Measurements from ENCODE around the gene KCTD7. TPM values are rescaled to one million over a fixed set of nuclear protein-coding genes. Genes with fewer than 3 reads are reported as not detected.

KCTD7 gene
- total and polyA plus RNA-seq, 2 of the 13 experiments (the other 11 are each of a cell fraction or from before 2014, with no cell fraction given) = 7.3 to 13.5 TPM

- TF ChIP-seq, protein P1, sequence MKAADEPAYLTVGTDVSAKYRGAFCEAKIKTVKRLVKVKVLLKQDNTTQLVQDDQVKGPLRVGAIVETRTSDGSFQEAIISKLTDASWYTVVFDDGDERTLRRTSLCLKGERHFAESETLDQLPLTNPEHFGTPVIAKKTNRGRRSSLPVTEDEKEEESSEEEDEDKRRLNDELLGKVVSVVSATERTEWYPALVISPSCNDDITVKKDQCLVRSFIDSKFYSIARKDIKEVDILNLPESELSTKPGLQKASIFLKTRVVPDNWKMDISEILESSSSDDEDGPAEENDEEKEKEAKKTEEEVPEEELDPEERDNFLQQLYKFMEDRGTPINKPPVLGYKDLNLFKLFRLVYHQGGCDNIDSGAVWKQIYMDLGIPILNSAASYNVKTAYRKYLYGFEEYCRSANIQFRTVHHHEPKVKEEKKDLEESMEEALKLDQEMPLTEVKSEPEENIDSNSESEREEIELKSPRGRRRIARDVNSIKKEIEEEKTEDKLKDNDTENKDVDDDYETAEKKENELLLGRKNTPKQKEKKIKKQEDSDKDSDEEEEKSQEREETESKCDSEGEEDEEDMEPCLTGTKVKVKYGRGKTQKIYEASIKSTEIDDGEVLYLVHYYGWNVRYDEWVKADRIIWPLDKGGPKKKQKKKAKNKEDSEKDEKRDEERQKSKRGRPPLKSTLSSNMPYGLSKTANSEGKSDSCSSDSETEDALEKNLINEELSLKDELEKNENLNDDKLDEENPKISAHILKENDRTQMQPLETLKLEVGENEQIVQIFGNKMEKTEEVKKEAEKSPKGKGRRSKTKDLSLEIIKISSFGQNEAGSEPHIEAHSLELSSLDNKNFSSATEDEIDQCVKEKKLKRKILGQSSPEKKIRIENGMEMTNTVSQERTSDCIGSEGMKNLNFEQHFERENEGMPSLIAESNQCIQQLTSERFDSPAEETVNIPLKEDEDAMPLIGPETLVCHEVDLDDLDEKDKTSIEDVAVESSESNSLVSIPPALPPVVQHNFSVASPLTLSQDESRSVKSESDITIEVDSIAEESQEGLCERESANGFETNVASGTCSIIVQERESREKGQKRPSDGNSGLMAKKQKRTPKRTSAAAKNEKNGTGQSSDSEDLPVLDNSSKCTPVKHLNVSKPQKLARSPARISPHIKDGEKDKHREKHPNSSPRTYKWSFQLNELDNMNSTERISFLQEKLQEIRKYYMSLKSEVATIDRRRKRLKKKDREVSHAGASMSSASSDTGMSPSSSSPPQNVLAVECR (CRISPR knock-in tag; IDR thresholded peaks at IDR 0.05; ENCODE audit: borderline replicate concordance) = no peak
- TF ChIP-seq NFATC3 (CRISPR knock-in tag; IDR thresholded peaks at IDR 0.05) (no peak), RFXAP (CRISPR knock-in tag; IDR thresholded peaks at IDR 0.05; ENCODE audit: borderline replicate concordance) (no peak), MYNN (CRISPR knock-in tag; IDR thresholded peaks at IDR 0.05; ENCODE audit: low read depth) (no peak), SP1 (IDR thresholded peaks at IDR 0.05) (no peak), SP1 (CRISPR knock-in tag; IDR thresholded peaks at IDR 0.05) (no peak), POLR2AphosphoS2 (IDR thresholded peaks at IDR 0.05; ENCODE audit: low read depth, low read length) (no peak), HMGA1 (CRISPR knock-in tag; conservative IDR thresholded peaks at IDR 0.05) (no peak), SNAPC5 (CRISPR knock-in tag; IDR thresholded peaks at IDR 0.05; ENCODE audit: borderline replicate concordance) (no peak), ELF1 (CRISPR knock-in tag; IDR thresholded peaks at IDR 0.05) (no peak), LRRFIP1 (CRISPR knock-in tag; conservative IDR thresholded peaks at IDR 0.05) (no peak)
- TF ChIP-seq, protein P2, sequence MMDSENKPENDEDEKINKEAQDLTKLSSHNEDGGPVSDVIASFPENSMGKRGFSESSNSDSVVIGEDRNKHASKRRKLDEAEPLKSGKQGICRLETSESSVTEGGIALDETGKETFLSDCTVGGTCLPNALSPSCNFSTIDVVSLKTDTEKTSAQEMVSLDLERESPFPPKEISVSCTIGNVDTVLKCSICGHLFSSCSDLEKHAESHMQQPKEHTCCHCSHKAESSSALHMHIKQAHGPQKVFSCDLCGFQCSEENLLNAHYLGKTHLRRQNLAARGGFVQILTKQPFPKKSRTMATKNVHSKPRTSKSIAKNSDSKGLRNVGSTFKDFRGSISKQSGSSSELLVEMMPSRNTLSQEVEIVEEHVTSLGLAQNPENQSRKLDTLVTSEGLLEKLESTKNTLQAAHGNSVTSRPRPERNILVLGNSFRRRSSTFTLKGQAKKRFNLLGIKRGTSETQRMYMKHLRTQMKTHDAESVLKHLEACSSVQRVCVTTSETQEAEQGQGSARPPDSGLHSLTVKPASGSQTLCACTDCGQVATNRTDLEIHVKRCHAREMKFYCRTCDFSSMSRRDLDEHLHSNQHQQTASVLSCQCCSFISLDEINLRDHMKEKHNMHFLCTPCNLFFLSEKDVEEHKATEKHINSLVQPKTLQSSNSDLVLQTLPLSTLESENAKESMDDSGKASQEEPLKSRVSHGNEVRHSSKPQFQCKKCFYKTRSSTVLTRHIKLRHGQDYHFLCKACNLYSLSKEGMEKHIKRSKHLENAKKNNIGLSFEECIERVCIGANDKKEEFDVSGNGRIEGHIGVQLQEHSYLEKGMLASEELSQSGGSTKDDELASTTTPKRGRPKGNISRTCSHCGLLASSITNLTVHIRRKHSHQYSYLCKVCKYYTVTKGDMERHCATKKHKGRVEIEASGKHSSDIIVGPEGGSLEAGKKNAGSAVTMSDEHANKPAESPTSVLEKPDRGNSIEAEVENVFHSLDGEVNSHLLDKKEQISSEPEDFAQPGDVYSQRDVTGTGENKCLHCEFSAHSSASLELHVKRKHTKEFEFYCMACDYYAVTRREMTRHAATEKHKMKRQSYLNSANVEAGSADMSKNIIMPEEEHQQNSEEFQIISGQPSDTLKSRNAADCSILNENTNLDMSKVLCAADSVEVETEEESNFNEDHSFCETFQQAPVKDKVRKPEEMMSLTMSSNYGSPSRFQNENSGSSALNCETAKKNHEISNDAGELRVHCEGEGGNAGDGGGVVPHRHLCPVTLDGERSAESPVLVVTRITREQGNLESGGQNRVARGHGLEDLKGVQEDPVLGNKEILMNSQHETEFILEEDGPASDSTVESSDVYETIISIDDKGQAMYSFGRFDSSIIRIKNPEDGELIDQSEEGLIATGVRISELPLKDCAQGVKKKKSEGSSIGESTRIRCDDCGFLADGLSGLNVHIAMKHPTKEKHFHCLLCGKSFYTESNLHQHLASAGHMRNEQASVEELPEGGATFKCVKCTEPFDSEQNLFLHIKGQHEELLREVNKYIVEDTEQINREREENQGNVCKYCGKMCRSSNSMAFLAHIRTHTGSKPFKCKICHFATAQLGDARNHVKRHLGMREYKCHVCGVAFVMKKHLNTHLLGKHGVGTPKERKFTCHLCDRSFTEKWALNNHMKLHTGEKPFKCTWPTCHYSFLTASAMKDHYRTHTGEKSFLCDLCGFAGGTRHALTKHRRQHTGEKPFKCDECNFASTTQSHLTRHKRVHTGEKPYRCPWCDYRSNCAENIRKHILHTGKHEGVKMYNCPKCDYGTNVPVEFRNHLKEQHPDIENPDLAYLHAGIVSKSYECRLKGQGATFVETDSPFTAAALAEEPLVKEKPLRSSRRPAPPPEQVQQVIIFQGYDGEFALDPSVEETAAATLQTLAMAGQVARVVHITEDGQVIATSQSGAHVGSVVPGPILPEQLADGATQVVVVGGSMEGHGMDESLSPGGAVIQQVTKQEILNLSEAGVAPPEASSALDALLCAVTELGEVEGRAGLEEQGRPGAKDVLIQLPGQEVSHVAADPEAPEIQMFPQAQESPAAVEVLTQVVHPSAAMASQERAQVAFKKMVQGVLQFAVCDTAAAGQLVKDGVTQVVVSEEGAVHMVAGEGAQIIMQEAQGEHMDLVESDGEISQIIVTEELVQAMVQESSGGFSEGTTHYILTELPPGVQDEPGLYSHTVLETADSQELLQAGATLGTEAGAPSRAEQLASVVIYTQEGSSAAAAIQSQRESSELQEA (CRISPR knock-in tag; IDR thresholded peaks at IDR 0.05; ENCODE audit: not compliant biosample characterization) = no peak
Observed at GRCh38 chr7:66683770-66684123, 55.1 kb downstream of the KCTD7 start (continued).

Data from HepG2 (cell line).